ENCODE results near the gene MIF4GD. TPM values are rescaled to one million over a fixed set of nuclear protein-coding genes. Genes with fewer than 3 reads are reported as not detected.

Gene MIF4GD
- total and polyA plus RNA-seq, 10 of the 15 experiments (the other 5 are each of a cell fraction or from before 2014, with no cell fraction given) = 22.8 to 96.2 (median 60.1) TPM

DNA sequence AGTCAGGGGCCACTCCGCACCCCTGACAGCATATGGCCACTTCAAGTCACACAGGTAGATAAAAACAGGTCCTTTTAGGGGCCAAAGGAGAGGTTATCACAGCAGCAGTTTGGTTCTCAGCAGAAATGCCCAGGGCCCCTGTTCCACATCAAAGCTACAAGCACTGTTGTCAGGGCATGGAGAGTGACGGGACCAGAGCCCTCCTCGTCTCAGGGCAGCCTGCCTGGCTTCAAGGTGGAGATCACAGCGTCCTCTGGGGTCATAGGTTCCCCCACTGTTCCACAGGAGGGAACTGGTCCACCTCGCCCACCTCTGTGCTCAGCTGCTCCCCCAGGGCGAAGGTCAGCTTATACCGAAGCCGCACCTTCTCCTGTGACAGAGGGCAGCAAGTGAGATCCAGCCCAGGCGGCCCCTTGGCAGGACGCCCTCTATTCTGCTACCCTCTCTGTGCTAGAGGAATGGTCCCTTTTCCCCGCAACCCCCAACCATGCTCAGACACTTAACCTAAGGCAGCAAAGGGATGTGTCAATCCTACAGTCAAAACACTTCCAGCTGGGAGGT lies 32.9 kb downstream of the MIF4GD start:
- 0 out of 2 replicates have a peak, but pooled peaks have one; percentile 15 for TF ChIP-seq POLR2A (IDR thresholded peaks at IDR 0.05; ENCODE audit: low read depth, low read length)
- no peak for TF ChIP-seq BRCA1 (IDR thresholded peaks at IDR 0.05; ENCODE audit: low read depth, low read length)
- RAD21 ChIA-PET (ENCODE audit: unreplicated experiment) = interaction anchor here (0.8 kb wide), 2 partner anchors 124 to 276 kb away, joined by 4 read pairs; no protein-coding TSS in a partner anchor
- Histone ChIP-seq H3K4me3 (no peak overlapping the region), H3K4me1 (ENCODE audit: control insufficient read depth, insufficient read depth, low read length) (peaks cover 22% of the 10 kb centered on the region), H4K20me1 (ENCODE audit: control insufficient read depth, insufficient read depth) (no peaks in the 10 kb centered on the region; the same call in 1 of the 2 replicates), H3K9ac (ENCODE audit: control insufficient read depth, insufficient read depth, low read length) (no peak overlapping the region), H3K4me2 (ENCODE audit: control insufficient read depth, insufficient read depth) (no peak overlapping the region), H3K27me3 (replicated peaks in 1 of 2; ENCODE audit: control insufficient read depth in 2 of 2, insufficient read depth in 2 of 2, low read length in 1 of 2) (no peaks in the 10 kb centered on the region), H3K9me3 (replicated peaks; ENCODE audit: control insufficient read depth, insufficient read depth, low read length) (no peaks in the 10 kb centered on the region), H2AFZ (ENCODE audit: control insufficient read depth, low read depth, low read length) (no peak overlapping the region), H3K27ac (ENCODE audit: control insufficient read depth, insufficient read depth) (no peak overlapping the region), H3K79me2 (ENCODE audit: control insufficient read depth, insufficient read depth, low read length) (no peaks in the 10 kb centered on the region), H3K36me3 (ENCODE audit: control insufficient read depth in 2 of 2, insufficient read depth in 2 of 2, low read length in 1 of 2) (peaks cover 58% of the 10 kb centered on the region in 2 experiments)
- CTCF ChIA-PET = interaction anchor here (0.6 to 2.0 kb wide), 10 partner anchors 9 to 277 kb away, joined by 3 to 7 read pairs (median 4); no protein-coding TSS in a partner anchor
- in situ Hi-C loops (cut with MboI) (no loop called here), intact Hi-C loops (cut with micrococcal nuclease; ENCODE audit: unreplicated experiment) (no loop called here)
- ATAC-seq = no peak
- SMC1A ChIA-PET (ENCODE audit: uncharacterized antibody, unreplicated experiment) = no interaction called here
- no peak for FAIRE-seq
- WGBS (ENCODE audit: insufficient coverage, insufficient replicate concordance, low lambda C conversion rate, missing lambda C conversion rate) = 97% methylated on average over 11 of the region's 11 CpGs
- BruUV-seq (replicated peaks) = TSS peak; percentile 49
- POLR2A ChIA-PET = no interaction called here
- DNase-seq (ENCODE audit: low read depth, low spot score) = no peak

- TSS peak; percentile 13 for BruUV-seq (replicated peaks)
- 83% methylated on average over 12 of the region's 12 CpGs for WGBS (ENCODE audit: insufficient coverage, insufficient replicate concordance, low lambda C conversion rate, missing lambda C conversion rate)
- no peak overlapping the region for H2AFZ ChIP-seq (ENCODE audit: control insufficient read depth, low read depth, low read length)
- no peaks in the 10 kb centered on the region for H3K27me3 ChIP-seq (replicated peaks in 1 of 2; ENCODE audit: control insufficient read depth in 2 of 2, insufficient read depth in 2 of 2, low read length in 1 of 2)
- H3K9me3 ChIP-seq (replicated peaks; ENCODE audit: control insufficient read depth, insufficient read depth, low read length) = no peaks in the 10 kb centered on the region
- no peak overlapping the region for H3K27ac ChIP-seq (ENCODE audit: control insufficient read depth, insufficient read depth)
- intact Hi-C loops (cut with micrococcal nuclease; ENCODE audit: unreplicated experiment) = no loop called here
- ChIA-PET CTCF (interaction anchor here (0.6 to 2.0 kb wide), 12 partner anchors 10 to 276 kb away, joined by 3 to 7 read pairs (median 4); partner anchors contain the start of gene MIF4GD), SMC1A (ENCODE audit: uncharacterized antibody, unreplicated experiment) (interaction anchor here (0.9 to 1.2 kb wide), 2 partner anchors 123 to 277 kb away, joined by 3 to 4 read pairs; no protein-coding TSS in a partner anchor), POLR2A (interaction anchor here (1.0 kb wide), 1 partner anchor 23 kb away, joined by 3 read pairs; no protein-coding TSS in a partner anchor), RAD21 (ENCODE audit: unreplicated experiment) (interaction anchor here (0.8 to 0.9 kb wide), 3 partner anchors 33 to 275 kb away, joined by 3 to 4 read pairs (median 4); partner anchors contain the start of gene MIF4GD)
- peaks cover 54 to 58% of the 10 kb centered on the region in 2 experiments for H3K36me3 ChIP-seq (ENCODE audit: control insufficient read depth in 2 of 2, insufficient read depth in 2 of 2, low read length in 1 of 2)
- no peak overlapping the region for H3K4me3 ChIP-seq
- no peaks in the 10 kb centered on the region; the same call in 1 of the 2 replicates for H4K20me1 ChIP-seq (ENCODE audit: control insufficient read depth, insufficient read depth)
- in situ Hi-C loops (cut with MboI) = no loop called here
- DNase-seq (ENCODE audit: low read depth, low spot score) = no peak
- peaks cover 15% of the 10 kb centered on the region for H3K4me1 ChIP-seq (ENCODE audit: control insufficient read depth, insufficient read depth, low read length)
- H3K79me2 ChIP-seq (ENCODE audit: control insufficient read depth, insufficient read depth, low read length) = no peaks in the 10 kb centered on the region
- no peak for TF ChIP-seq NFIC (IDR thresholded peaks at IDR 0.05; ENCODE audit: low read depth, low read length)
- peak; percentile 62 for TF ChIP-seq POLR2A (IDR thresholded peaks at IDR 0.05; ENCODE audit: low read depth, low read length)
- no peak for TF ChIP-seq STAT1 (conservative IDR thresholded peaks at IDR 0.05)
- TF ChIP-seq, protein P1, sequence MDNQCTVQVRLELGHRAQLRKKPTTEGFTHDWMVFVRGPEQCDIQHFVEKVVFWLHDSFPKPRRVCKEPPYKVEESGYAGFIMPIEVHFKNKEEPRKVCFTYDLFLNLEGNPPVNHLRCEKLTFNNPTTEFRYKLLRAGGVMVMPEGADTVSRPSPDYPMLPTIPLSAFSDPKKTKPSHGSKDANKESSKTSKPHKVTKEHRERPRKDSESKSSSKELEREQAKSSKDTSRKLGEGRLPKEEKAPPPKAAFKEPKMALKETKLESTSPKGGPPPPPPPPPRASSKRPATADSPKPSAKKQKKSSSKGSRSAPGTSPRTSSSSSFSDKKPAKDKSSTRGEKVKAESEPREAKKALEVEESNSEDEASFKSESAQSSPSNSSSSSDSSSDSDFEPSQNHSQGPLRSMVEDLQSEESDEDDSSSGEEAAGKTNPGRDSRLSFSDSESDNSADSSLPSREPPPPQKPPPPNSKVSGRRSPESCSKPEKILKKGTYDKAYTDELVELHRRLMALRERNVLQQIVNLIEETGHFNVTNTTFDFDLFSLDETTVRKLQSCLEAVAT (IDR thresholded peaks at IDR 0.05) = no peak
- no peak overlapping the region for H3K9ac ChIP-seq (ENCODE audit: control insufficient read depth, insufficient read depth, low read length)
- ATAC-seq = no peak
- no peak for FAIRE-seq
- H3K4me2 ChIP-seq (ENCODE audit: control insufficient read depth, insufficient read depth) = no peak overlapping the region
Observed at GRCh38 chr17:75237100-75238014, 33.7 kb downstream of the MIF4GD start.
